Neural cell (in vitro differentiated cells): ENCODE measurements around the gene HLA-C. TPM values are rescaled to one million over a fixed set of nuclear protein-coding genes. Genes with fewer than 3 reads are reported as not detected.
"Not testable (repeated sequence)": the region's sequence is repeated elsewhere in the genome, so short reads cannot be mapped to it uniquely, and the experiment has no call there.

Source experiments
- H2AFZ ChIP-seq: fragments of 200-600, 300-800 bp; sonication (generic), shearing (Covaris generic); 2 replicates; pipeline ENCODE4 v1.6.0; 2014; ENCODE audit warnings: low read depth, mild to moderate bottlenecking, antibody characterized with exemption, low read length, moderate library complexity
- H3F3A ChIP-seq: fragments of 200-600 bp; shearing (Covaris generic); 2 replicates; pipeline ENCODE4 v1.6.1; 2016; ENCODE audit warnings: mild to moderate bottlenecking, moderate library complexity, mixed read lengths, antibody characterized with exemption, low read length; ENCODE audit not compliant: insufficient read depth, poor library complexity, severe bottlenecking
- H3K27ac ChIP-seq: fragments of 200-600, 300-800 bp; sonication (generic), shearing (Covaris generic); 2 replicates; pipeline ENCODE4 v1.5.1; 2014; ENCODE audit warnings: mild to moderate bottlenecking, low read length, moderate library complexity
- H3K27me3 ChIP-seq: fragments of 300-800, 200-600 bp; sonication (generic), shearing (Covaris generic); 2 replicates; pipeline ENCODE4 v1.6.0; 2014; ENCODE audit warnings: mild to moderate bottlenecking, low read depth, low read length, moderate library complexity; ENCODE audit not compliant: insufficient read depth
- H3K36me3 ChIP-seq: fragments of 300-800, 200-600 bp; sonication (generic), shearing (Covaris generic); 2 replicates; pipeline ENCODE4 v1.5.1; 2014; ENCODE audit warnings: mild to moderate bottlenecking, antibody characterized with exemption, low read length, moderate library complexity; ENCODE audit not compliant: insufficient read depth
- H3K4me2 ChIP-seq: fragments of 300-800, 200-600 bp; sonication (generic), shearing (Covaris generic); 2 replicates; pipeline ENCODE4 v1.6.0; 2014; ENCODE audit warnings: mild to moderate bottlenecking, low read length
- H3K4me3 ChIP-seq: fragments of 300-800, 200-600 bp; sonication (generic), shearing (Covaris generic); 2 replicates; pipeline ENCODE4 v1.5.1; 2014; ENCODE audit warnings: mild to moderate bottlenecking, low read length, moderate library complexity
- H3K79me2 ChIP-seq: fragments of 200-600 bp; shearing (Covaris generic); replicated peaks from 2 replicates; pipeline ENCODE4 v1.6.0; 2014; ENCODE audit warnings: mild to moderate bottlenecking, low read length, moderate library complexity; ENCODE audit not compliant: insufficient read depth
- H3K9ac ChIP-seq: fragments of 300-800, 200-600 bp; sonication (generic), shearing (Covaris generic); 2 replicates; pipeline ENCODE4 v1.6.1; 2016; ENCODE audit warnings: mild to moderate bottlenecking, low read length, mixed read lengths
- H3K9me2 ChIP-seq: fragments of 200-600 bp; shearing (Covaris generic); 2 replicates; pipeline ENCODE4 v1.6.1; 2016; ENCODE audit warnings: mild to moderate bottlenecking, low read length, mixed read lengths; ENCODE audit not compliant: insufficient read depth
- H3K9me3 ChIP-seq: fragments of 200-600, 300-800 bp; sonication (generic), shearing (Covaris generic); 2 replicates; pipeline ENCODE4 v1.6.1; 2016; ENCODE audit warnings: mild to moderate bottlenecking, mixed run types, low read length, moderate library complexity, mixed read lengths
- H4K20me1 ChIP-seq: fragments of 200-600 bp; shearing (Covaris generic); 2 replicates; pipeline ENCODE4 v1.6.1; 2016; ENCODE audit warnings: mild to moderate bottlenecking, mixed run types; ENCODE audit not compliant: insufficient read depth
- CTCF ChIP-seq: fragments of 450-650 bp; IDR thresholded peaks from 2 replicates; pipeline ENCODE4 v1.5.1; 2014; ENCODE audit warnings: antibody characterized with exemption, mild to moderate bottlenecking, moderate library complexity; ENCODE audit not compliant: poor library complexity, severe bottlenecking
- MXI1 ChIP-seq: fragments of 450-650 bp; conservative IDR thresholded peaks from 2 replicates; pipeline ENCODE4 v1.6.1; 2014; ENCODE audit warnings: antibody characterized with exemption, mild to moderate bottlenecking; ENCODE audit not compliant: poor library complexity, severe bottlenecking
- TAF1 ChIP-seq: IDR thresholded peaks from 2 replicates; pipeline ENCODE4 v1.6.1; 2012; ENCODE audit warnings: low read depth
- polyA plus RNA-seq: library from polyadenylated mRNA; depleted of rRNA; stranded (reverse); fragments of >200 nt; gene quantifications from 2 replicates; pipeline ENCODE4 v1.2.3, GENCODE V29; 2014
- TF ChIP-seq, protein P1 (sequence below): IDR thresholded peaks from 2 replicates; pipeline ENCODE4 v1.6.1; 2012; ENCODE audit warnings: borderline replicate concordance

HLA-C gene
- polyA plus RNA-seq, 1 donor from 2014 or later: 18.0 TPM

DNA sequence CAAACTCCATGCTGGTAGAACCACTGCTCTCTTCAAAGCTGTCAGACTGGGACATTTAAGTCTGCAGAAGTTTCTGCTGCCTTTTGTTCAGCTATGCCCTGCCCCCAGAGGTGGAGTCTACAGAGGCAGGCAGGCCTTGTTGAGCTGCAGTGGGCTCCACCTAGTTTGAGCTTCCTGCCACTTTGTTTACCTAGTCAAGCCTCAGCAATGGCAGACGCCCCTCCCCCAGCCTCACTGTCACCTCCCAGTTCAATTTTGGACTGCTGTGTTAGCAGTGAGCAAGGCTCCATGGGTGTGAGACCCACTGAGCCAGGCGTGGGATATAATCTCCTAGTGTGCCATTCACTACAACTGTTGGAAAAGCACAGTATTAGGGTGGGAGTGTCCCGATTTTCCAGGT, 11.9 kb downstream of the HLA-C start:
- not testable (repeated sequence) for H3K9me2 ChIP-seq, H4K20me1 ChIP-seq, H3K27me3 ChIP-seq, H3K27ac ChIP-seq, H3K4me2 ChIP-seq, H3K36me3 ChIP-seq, H2AFZ ChIP-seq, H3K4me3 ChIP-seq, H3K79me2 ChIP-seq, H3K9ac ChIP-seq, H3F3A ChIP-seq, H3K9me3 ChIP-seq

- Histone ChIP-seq H2AFZ (no peak overlapping the region), H3K9ac (no peak overlapping the region), H3K36me3 (no peaks in the 10 kb centered on the region), H3K4me3 (no peak overlapping the region), H3F3A (no peaks in the 10 kb centered on the region), H3K9me3 (peaks cover 3% of the 10 kb centered on the region), H3K27me3 (no peaks in the 10 kb centered on the region), H3K79me2 (no peaks in the 10 kb centered on the region), H3K4me2 (no peak overlapping the region), H3K9me2 (no peaks in the 10 kb centered on the region), H4K20me1 (no peaks in the 10 kb centered on the region), H3K27ac (no peak overlapping the region)
- no peak for TF ChIP-seq MXI1
- TF ChIP-seq CTCF: no peak
- TF ChIP-seq TAF1: no peak
Observed at GRCh38 chr6:31252625-31253024, 19.3 kb downstream of the HLA-C start.

DNA sequence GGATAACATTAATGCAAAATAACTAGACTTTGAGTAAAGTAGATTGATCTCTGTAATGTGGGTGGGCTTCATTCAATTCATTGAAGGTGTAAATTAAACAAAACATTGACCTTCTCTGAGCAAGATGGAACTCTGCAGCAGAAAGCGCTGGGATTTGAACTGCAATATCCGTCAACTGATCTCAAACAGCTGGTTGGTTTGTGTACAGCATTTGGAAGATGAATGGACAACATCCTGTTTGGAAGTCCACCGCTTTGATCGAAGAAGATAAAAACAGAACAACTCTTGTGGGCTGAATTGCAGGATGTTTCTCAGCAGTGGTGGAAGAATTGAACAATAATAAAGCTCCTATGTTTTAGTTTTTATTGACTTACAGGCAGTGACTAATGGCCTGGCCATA, 20.6 kb downstream of the HLA-C start:
- no peak overlapping the region for H3K4me2 ChIP-seq
- H3K27me3 ChIP-seq: no peaks in the 10 kb centered on the region
- no peak overlapping the region for H2AFZ ChIP-seq
- H3K9me3 ChIP-seq: peaks cover 7% of the 10 kb centered on the region
- no peaks in the 10 kb centered on the region for H3F3A ChIP-seq
- no peak overlapping the region for H3K4me3 ChIP-seq
- H3K79me2 ChIP-seq: no peaks in the 10 kb centered on the region
- no peak overlapping the region for H3K27ac ChIP-seq
- H3K9me2 ChIP-seq: no peaks in the 10 kb centered on the region
- H4K20me1 ChIP-seq: no peaks in the 10 kb centered on the region
- H3K36me3 ChIP-seq: no peaks in the 10 kb centered on the region
- H3K9ac ChIP-seq: no peak overlapping the region
- TF ChIP-seq, protein P1, sequence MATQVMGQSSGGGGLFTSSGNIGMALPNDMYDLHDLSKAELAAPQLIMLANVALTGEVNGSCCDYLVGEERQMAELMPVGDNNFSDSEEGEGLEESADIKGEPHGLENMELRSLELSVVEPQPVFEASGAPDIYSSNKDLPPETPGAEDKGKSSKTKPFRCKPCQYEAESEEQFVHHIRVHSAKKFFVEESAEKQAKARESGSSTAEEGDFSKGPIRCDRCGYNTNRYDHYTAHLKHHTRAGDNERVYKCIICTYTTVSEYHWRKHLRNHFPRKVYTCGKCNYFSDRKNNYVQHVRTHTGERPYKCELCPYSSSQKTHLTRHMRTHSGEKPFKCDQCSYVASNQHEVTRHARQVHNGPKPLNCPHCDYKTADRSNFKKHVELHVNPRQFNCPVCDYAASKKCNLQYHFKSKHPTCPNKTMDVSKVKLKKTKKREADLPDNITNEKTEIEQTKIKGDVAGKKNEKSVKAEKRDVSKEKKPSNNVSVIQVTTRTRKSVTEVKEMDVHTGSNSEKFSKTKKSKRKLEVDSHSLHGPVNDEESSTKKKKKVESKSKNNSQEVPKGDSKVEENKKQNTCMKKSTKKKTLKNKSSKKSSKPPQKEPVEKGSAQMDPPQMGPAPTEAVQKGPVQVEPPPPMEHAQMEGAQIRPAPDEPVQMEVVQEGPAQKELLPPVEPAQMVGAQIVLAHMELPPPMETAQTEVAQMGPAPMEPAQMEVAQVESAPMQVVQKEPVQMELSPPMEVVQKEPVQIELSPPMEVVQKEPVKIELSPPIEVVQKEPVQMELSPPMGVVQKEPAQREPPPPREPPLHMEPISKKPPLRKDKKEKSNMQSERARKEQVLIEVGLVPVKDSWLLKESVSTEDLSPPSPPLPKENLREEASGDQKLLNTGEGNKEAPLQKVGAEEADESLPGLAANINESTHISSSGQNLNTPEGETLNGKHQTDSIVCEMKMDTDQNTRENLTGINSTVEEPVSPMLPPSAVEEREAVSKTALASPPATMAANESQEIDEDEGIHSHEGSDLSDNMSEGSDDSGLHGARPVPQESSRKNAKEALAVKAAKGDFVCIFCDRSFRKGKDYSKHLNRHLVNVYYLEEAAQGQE: no peak
- TF ChIP-seq CTCF: no peak
